ENCODE results near the gene HENMT1. TPM values are rescaled to one million over a fixed set of nuclear protein-coding genes. Genes with fewer than 3 reads are reported as not detected.

Gene HENMT1
- total and polyA plus RNA-seq, 9 of the 15 experiments (the other 6 are each of a cell fraction or from before 2014, with no cell fraction given) = not detected

- TF ChIP-seq CEBPB (tag; IDR thresholded peaks at IDR 0.05) = peak; percentile 28; the same call in 1 of the 2 replicates
- TF ChIP-seq RAD21 (CRISPR knock-in tag; conservative IDR thresholded peaks at IDR 0.05 in 1 of 2, IDR thresholded peaks at IDR 0.05 in 1 of 2) = peak; percentile 43 to 44
- no peak for TF ChIP-seq GATAD2A (IDR thresholded peaks at IDR 0.05)
- no peak for TF ChIP-seq XRCC3 (IDR thresholded peaks at IDR 0.05)
- TF ChIP-seq BRF1 (IDR thresholded peaks at IDR 0.05; ENCODE audit: borderline replicate concordance, extremely low read depth, insufficient read length) = no peak
- no peak for TF ChIP-seq ZEB2 (IDR thresholded peaks at IDR 0.05)
- TF ChIP-seq, protein P1, sequence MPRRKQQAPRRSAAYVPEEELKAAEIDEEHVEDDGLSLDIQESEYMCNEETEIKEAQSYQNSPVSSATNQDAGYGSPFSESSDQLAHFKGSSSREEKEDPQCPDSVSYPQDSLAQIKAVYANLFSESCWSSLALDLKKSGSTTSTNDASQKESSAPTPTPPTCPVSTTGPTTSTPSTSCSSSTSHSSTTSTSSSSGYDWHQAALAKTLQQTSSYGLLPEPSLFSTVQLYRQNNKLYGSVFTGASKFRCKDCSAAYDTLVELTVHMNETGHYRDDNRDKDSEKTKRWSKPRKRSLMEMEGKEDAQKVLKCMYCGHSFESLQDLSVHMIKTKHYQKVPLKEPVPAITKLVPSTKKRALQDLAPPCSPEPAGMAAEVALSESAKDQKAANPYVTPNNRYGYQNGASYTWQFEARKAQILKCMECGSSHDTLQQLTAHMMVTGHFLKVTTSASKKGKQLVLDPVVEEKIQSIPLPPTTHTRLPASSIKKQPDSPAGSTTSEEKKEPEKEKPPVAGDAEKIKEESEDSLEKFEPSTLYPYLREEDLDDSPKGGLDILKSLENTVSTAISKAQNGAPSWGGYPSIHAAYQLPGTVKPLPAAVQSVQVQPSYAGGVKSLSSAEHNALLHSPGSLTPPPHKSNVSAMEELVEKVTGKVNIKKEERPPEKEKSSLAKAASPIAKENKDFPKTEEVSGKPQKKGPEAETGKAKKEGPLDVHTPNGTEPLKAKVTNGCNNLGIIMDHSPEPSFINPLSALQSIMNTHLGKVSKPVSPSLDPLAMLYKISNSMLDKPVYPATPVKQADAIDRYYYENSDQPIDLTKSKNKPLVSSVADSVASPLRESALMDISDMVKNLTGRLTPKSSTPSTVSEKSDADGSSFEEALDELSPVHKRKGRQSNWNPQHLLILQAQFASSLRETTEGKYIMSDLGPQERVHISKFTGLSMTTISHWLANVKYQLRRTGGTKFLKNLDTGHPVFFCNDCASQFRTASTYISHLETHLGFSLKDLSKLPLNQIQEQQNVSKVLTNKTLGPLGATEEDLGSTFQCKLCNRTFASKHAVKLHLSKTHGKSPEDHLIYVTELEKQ (CRISPR knock-in tag; IDR thresholded peaks at IDR 0.05) = no peak
- TF ChIP-seq DIDO1 (tag; IDR thresholded peaks at IDR 0.05; ENCODE audit: low read depth) = no peak
- TF ChIP-seq HES1 (IDR thresholded peaks at IDR 0.05; ENCODE audit: low read depth) = no peak
- no peak for TF ChIP-seq ILK (tag; IDR thresholded peaks at IDR 0.05; ENCODE audit: borderline replicate concordance, low read depth)
- no peak for TF ChIP-seq DNMT1 (IDR thresholded peaks at IDR 0.05)
- no peak; the same call in 1 of the 2 replicates for TF ChIP-seq STAT6 (CRISPR knock-in tag; IDR thresholded peaks at IDR 0.05)
- TF ChIP-seq KDM4B (IDR thresholded peaks at IDR 0.05; ENCODE audit: borderline replicate concordance in 2 of 2, low read depth in 1 of 2) = 0 out of 4 replicates have a peak, but pooled peaks of 1 of the 2 experiments have one; percentile 23
- peak; percentile 40 for TF ChIP-seq SAP30 (IDR thresholded peaks at IDR 0.05; ENCODE audit: borderline replicate concordance, insufficient read depth, low read depth, low read length, poor library complexity, severe bottlenecking)
- TF ChIP-seq CBX8 (IDR thresholded peaks at IDR 0.05; ENCODE audit: borderline replicate concordance, extremely low read depth, low read depth, low read length, poor library complexity, severe bottlenecking) = no peak
- no peak for TF ChIP-seq NFXL1 (CRISPR knock-in tag; IDR thresholded peaks at IDR 0.05)
- TF ChIP-seq SUPT5H (IDR thresholded peaks at IDR 0.05) = no peak
Observed at GRCh38 chr1:108692724-108693655, 32.1 kb upstream of the HENMT1 start (continued).
